Osteocyte (in vitro differentiated cells): ENCODE results near the gene MLN. TPM values are rescaled to one million over a fixed set of nuclear protein-coding genes. Genes with fewer than 3 reads are reported as not detected.
A peak's percentile ranks its signal among the peaks of the same experiment; 100 is the strongest.

Experiments
- DNase-seq: peaks from one replicate; pipeline ENCODE4 v3.0.0; 2021; ENCODE audit warnings: mixed read lengths; ENCODE audit not compliant: unreplicated experiment; ENCODE audit errors: extremely low spot score
- H3K27ac Mint-ChIP-seq: one replicate; pipeline ENCODE4 v1.8.0; 2021; ENCODE audit warnings: mild to moderate bottlenecking, mixed read lengths; ENCODE audit not compliant: unreplicated experiment
- H3K27me3 Mint-ChIP-seq: one replicate; pipeline ENCODE4 v1.8.0; 2021; ENCODE audit warnings: mixed read lengths; ENCODE audit not compliant: unreplicated experiment
- H3K36me3 Mint-ChIP-seq: one replicate; pipeline ENCODE4 v1.8.0; 2021; ENCODE audit warnings: mixed read lengths; ENCODE audit not compliant: unreplicated experiment
- H3K4me1 Mint-ChIP-seq: one replicate; pipeline ENCODE4 v1.8.0; 2021; ENCODE audit warnings: mixed read lengths; ENCODE audit not compliant: unreplicated experiment
- H3K4me3 Mint-ChIP-seq: one replicate; pipeline ENCODE4 v1.8.0; 2021; ENCODE audit warnings: mild to moderate bottlenecking, moderate library complexity, mixed read lengths; ENCODE audit not compliant: unreplicated experiment
- H3K9me3 Mint-ChIP-seq: one replicate; pipeline ENCODE4 v1.8.0; 2021; ENCODE audit warnings: mixed read lengths; ENCODE audit not compliant: unreplicated experiment
- total RNA-seq: library from RNA; stranded (reverse); gene quantifications from 2 replicates; pipeline ENCODE4 v1.2.1, GENCODE V29; 2021
- TF ChIP-seq, protein P1 (sequence below): fragments of 200-600 bp; sonication (generic); IDR thresholded peaks from 2 replicates; pipeline ENCODE4 v1.5.0; 2021; ENCODE audit warnings: antibody characterized with exemption, mild to moderate bottlenecking, moderate library complexity

The MLN gene
- total RNA-seq, 1 donor from 2014 or later, result not detected

GRCh38 chr6:33748841-33749240 is 55.0 kb downstream of the MLN start:
- TF ChIP-seq, protein P1, sequence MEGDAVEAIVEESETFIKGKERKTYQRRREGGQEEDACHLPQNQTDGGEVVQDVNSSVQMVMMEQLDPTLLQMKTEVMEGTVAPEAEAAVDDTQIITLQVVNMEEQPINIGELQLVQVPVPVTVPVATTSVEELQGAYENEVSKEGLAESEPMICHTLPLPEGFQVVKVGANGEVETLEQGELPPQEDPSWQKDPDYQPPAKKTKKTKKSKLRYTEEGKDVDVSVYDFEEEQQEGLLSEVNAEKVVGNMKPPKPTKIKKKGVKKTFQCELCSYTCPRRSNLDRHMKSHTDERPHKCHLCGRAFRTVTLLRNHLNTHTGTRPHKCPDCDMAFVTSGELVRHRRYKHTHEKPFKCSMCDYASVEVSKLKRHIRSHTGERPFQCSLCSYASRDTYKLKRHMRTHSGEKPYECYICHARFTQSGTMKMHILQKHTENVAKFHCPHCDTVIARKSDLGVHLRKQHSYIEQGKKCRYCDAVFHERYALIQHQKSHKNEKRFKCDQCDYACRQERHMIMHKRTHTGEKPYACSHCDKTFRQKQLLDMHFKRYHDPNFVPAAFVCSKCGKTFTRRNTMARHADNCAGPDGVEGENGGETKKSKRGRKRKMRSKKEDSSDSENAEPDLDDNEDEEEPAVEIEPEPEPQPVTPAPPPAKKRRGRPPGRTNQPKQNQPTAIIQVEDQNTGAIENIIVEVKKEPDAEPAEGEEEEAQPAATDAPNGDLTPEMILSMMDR, result no peak
- H3K4me3 Mint-ChIP-seq, result no peak overlapping the region
- DNase-seq, result no peak
- H3K9me3 Mint-ChIP-seq, result no peaks in the 10 kb centered on the region
- H3K27ac Mint-ChIP-seq, result no peak overlapping the region
- H3K27me3 Mint-ChIP-seq, result no peaks in the 10 kb centered on the region
- peaks cover 66% of the 10 kb centered on the region for H3K4me1 Mint-ChIP-seq
- no peaks in the 10 kb centered on the region for H3K36me3 Mint-ChIP-seq

- TF ChIP-seq, protein P1, result no peak
- no peak overlapping the region for H3K4me3 Mint-ChIP-seq
- H3K9me3 Mint-ChIP-seq, result no peaks in the 10 kb centered on the region
- H3K36me3 Mint-ChIP-seq, result no peaks in the 10 kb centered on the region
- H3K27me3 Mint-ChIP-seq, result no peaks in the 10 kb centered on the region
- H3K27ac Mint-ChIP-seq, result no peak overlapping the region
- H3K4me1 Mint-ChIP-seq, result peaks cover 69% of the 10 kb centered on the region
- no peak for DNase-seq
Observed at GRCh38 chr6:33747823-33748222, 56.0 kb downstream of the MLN start.

- Mint-ChIP-seq H3K9me3 (no peaks in the 10 kb centered on the region), H3K36me3 (no peaks in the 10 kb centered on the region), H3K27me3 (no peaks in the 10 kb centered on the region), H3K4me1 (peaks cover 64% of the 10 kb centered on the region), H3K4me3 (peak within 1 kb of the TSS; percentile 56), H3K27ac (peak within 1 kb of the TSS; percentile 93)
- TF ChIP-seq, protein P1, result no peak
- no peak for DNase-seq
Observed at GRCh38 chr6:33746651-33747100, 57.1 kb downstream of the MLN start, which contains the start of gene IP6K3. TSS of gene IP6K3 (minus strand) at chr6:33746905. CDS start at chr6:33735476, 11,429 bp downstream.

DNA sequence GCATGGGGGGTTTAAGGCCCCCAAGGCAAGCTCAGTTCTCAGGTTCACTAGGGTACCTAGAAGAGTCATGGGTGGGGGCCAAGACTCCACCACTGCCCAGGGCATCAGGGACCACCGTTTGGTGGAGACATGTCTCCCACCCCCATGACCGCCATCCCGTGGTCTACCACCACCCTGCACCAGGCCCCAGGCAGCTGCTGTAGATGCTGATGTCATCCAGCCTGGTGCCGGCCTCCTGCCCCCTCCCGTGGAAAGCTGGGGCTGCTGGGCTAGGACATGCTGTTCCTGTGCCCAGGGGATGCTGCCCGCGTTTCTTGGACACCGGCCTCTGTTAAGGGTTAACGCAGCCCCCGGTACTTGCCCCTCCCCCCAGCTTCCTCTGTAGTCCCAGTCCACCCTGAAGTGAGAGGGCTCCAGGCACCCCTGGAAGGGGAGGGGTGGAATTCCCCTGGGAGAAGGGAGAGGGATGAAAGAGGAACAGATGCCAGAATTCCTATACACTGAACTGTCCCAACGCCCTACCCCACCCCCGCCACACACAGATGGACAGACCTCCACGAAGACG is 57.7 kb downstream of the MLN start:
- DNase-seq, result peak; percentile 91

DNA sequence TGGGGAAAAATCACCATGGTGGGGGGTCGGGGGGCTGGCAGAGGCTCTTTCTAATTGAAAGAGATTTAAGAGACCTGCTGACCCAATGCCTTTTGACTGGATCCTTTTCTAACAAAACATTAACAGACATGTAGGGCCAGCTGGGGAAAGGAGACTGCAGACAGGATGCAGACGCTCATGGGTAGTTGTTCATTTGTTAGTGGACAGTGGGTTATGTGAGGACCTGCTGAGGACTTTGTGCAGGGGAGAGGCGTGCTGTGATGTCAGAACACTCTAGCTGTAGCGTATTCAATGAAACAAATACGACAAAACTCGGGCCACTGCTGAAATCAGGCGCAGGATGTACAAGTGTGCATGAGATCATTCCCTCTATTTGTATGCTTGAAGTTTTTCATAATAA is 58.3 kb downstream of the MLN start:
- TF ChIP-seq, protein P1, result no peak

More for the DNA sequence above, 57.7 kb downstream of the MLN start:
- TF ChIP-seq, protein P1, result peak; percentile 13
- H3K4me1 Mint-ChIP-seq, result peaks cover 61% of the 10 kb centered on the region
- H3K27ac Mint-ChIP-seq, result peak overlapping the region; percentile 93
- H3K9me3 Mint-ChIP-seq, result no peaks in the 10 kb centered on the region
- H3K27me3 Mint-ChIP-seq, result no peaks in the 10 kb centered on the region
- no peaks in the 10 kb centered on the region for H3K36me3 Mint-ChIP-seq
- H3K4me3 Mint-ChIP-seq, result peak overlapping the region; percentile 56

More for the DNA sequence above, 58.3 kb downstream of the MLN start:
- DNase-seq, result no peak
- no peaks in the 10 kb centered on the region for H3K9me3 Mint-ChIP-seq
- H3K27ac Mint-ChIP-seq, result peak overlapping the region; percentile 93
- H3K36me3 Mint-ChIP-seq, result no peaks in the 10 kb centered on the region
- H3K27me3 Mint-ChIP-seq, result no peaks in the 10 kb centered on the region
- H3K4me3 Mint-ChIP-seq, result peak overlapping the region; percentile 56
- peaks cover 55% of the 10 kb centered on the region for H3K4me1 Mint-ChIP-seq
